NB4 (cell line): ENCODE measurements around the gene SHB.

Experiments used
- MYC ChIP-seq: IDR thresholded peaks from 2 replicates; pipeline ENCODE4 v1.6.1; 2011; ENCODE audit warnings: low read depth, low read length
- POLR2A ChIP-seq: IDR thresholded peaks from 2 replicates; pipeline ENCODE4 v1.6.1; 2011; ENCODE audit warnings: mild to moderate bottlenecking; ENCODE audit not compliant: insufficient read length; ENCODE audit errors: extremely low read depth
- TF ChIP-seq, protein P1 (sequence below): IDR thresholded peaks from one replicate; pipeline ENCODE4 v1.5.1; 2012; ENCODE audit warnings: low read depth, low read length
- TF ChIP-seq, protein P2 (sequence below): IDR thresholded peaks from 2 replicates; pipeline ENCODE4 v1.6.1; 2011; ENCODE audit warnings: low read depth, low read length

DNA sequence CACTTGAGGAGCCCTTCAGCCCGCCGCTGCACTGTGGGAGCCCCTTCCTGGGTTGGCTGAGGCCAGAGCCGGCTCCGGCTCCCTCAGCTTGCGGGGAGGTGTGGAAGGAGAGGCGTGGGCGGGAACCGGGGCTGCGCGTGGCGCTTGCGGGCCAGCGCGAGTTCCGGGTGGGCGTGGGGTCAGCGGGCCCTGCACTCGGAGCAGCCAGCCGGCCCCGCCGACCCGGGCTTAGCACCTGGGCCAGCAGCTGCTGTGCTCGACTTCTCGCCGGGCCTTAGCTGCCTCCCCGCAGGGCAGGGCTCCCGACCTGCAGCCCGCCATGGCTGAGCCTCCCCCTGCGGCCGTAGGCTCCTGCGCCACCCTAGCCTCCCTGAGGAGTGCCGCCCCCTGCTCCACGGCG lies 6.2 kb upstream of the SHB start:
- TF ChIP-seq, protein P1, sequence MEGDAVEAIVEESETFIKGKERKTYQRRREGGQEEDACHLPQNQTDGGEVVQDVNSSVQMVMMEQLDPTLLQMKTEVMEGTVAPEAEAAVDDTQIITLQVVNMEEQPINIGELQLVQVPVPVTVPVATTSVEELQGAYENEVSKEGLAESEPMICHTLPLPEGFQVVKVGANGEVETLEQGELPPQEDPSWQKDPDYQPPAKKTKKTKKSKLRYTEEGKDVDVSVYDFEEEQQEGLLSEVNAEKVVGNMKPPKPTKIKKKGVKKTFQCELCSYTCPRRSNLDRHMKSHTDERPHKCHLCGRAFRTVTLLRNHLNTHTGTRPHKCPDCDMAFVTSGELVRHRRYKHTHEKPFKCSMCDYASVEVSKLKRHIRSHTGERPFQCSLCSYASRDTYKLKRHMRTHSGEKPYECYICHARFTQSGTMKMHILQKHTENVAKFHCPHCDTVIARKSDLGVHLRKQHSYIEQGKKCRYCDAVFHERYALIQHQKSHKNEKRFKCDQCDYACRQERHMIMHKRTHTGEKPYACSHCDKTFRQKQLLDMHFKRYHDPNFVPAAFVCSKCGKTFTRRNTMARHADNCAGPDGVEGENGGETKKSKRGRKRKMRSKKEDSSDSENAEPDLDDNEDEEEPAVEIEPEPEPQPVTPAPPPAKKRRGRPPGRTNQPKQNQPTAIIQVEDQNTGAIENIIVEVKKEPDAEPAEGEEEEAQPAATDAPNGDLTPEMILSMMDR, result no peak
- TF ChIP-seq POLR2A (no peak), MYC (no peak)
- TF ChIP-seq, protein P2, sequence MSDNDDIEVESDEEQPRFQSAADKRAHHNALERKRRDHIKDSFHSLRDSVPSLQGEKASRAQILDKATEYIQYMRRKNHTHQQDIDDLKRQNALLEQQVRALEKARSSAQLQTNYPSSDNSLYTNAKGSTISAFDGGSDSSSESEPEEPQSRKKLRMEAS, result no peak
